HUES64 (cell line): ENCODE measurements around the gene SLC5A5.

ENCODE experiments used
- H3K27ac ChIP-seq: 2 replicates; pipeline ENCODE4 v1.7.0; 2013; ENCODE audit warnings: low read depth, low read length, inconsistent platforms
- H3K27me3 ChIP-seq: 2 replicates; pipeline ENCODE4 v1.6.1; 2013; ENCODE audit warnings: mild to moderate bottlenecking, low read length; ENCODE audit not compliant: insufficient read depth
- H3K36me3 ChIP-seq: 2 replicates; pipeline ENCODE4 v1.6.1; 2013; ENCODE audit warnings: mild to moderate bottlenecking, low read length; ENCODE audit not compliant: insufficient read depth
- H3K4me1 ChIP-seq: 2 replicates; pipeline ENCODE4 v1.6.1; 2013; ENCODE audit warnings: mild to moderate bottlenecking, low read length, moderate library complexity; ENCODE audit not compliant: insufficient read depth
- H3K4me3 ChIP-seq: 2 replicates; pipeline ENCODE4 v1.5.1; 2013; ENCODE audit warnings: mild to moderate bottlenecking, low read length, moderate library complexity
- H3K9ac ChIP-seq: 2 replicates; pipeline ENCODE4 v1.6.1; 2013; ENCODE audit warnings: mild to moderate bottlenecking, low read depth, low read length
- H3K9me3 ChIP-seq: 2 replicates; pipeline ENCODE4 v1.6.1; 2013; ENCODE audit warnings: low read depth, low read length; ENCODE audit not compliant: insufficient read depth
- WGBS: fragments of 150-250, 120-280 bp; methylation state at CpG from one replicate; pipeline ENCODE4 v1.1.7; 2013; ENCODE audit warnings: missing lambda C conversion rate; 5-methylcytosine and 5-hydroxymethylcytosine counted together

SLC5A5 gene

GRCh38 chr19:17848595-17849292 lies 23.0 kb upstream of the SLC5A5 start:
- H3K9me3 ChIP-seq = no peaks in the 10 kb centered on the region
- H3K27ac ChIP-seq = no peak overlapping the region
- no peak overlapping the region for H3K4me3 ChIP-seq
- no peaks in the 10 kb centered on the region for H3K36me3 ChIP-seq
- H3K27me3 ChIP-seq = peaks cover 6% of the 10 kb centered on the region
- no peak overlapping the region for H3K9ac ChIP-seq
- 88% methylated on average over 14 of the region's 14 CpGs for WGBS
- 0 out of 2 replicates have a peak, but pooled peaks cover 2% of the 10 kb centered on the region for H3K4me1 ChIP-seq

- Histone ChIP-seq H3K4me1 (peaks cover 1% of the 10 kb centered on the region; the same call in 1 of the 2 replicates), H3K4me3 (no peak overlapping the region), H3K27me3 (peaks cover 3% of the 10 kb centered on the region; the same call in 1 of the 2 replicates), H3K36me3 (no peaks in the 10 kb centered on the region), H3K27ac (no peak overlapping the region), H3K9me3 (no peaks in the 10 kb centered on the region), H3K9ac (no peak overlapping the region)
- 95% methylated on average over 5 of the region's 6 CpGs for WGBS
Observed at GRCh38 chr19:17854061-17854460, 17.7 kb upstream of the SLC5A5 start.

- peaks cover 5% of the 10 kb centered on the region for H3K36me3 ChIP-seq
- 24% methylated on average over 29 of the region's 29 CpGs for WGBS
- H3K9ac ChIP-seq = no peak overlapping the region
- no peak overlapping the region for H3K27ac ChIP-seq
- H3K4me1 ChIP-seq = peaks cover 2% of the 10 kb centered on the region; the same call in 1 of the 2 replicates
- no peak overlapping the region for H3K4me3 ChIP-seq
- peaks cover 3% of the 10 kb centered on the region; the same call in 1 of the 2 replicates for H3K27me3 ChIP-seq
- no peaks in the 10 kb centered on the region for H3K9me3 ChIP-seq
Observed at GRCh38 chr19:17855280-17856152, 16.2 kb upstream of the SLC5A5 start.

DNA sequence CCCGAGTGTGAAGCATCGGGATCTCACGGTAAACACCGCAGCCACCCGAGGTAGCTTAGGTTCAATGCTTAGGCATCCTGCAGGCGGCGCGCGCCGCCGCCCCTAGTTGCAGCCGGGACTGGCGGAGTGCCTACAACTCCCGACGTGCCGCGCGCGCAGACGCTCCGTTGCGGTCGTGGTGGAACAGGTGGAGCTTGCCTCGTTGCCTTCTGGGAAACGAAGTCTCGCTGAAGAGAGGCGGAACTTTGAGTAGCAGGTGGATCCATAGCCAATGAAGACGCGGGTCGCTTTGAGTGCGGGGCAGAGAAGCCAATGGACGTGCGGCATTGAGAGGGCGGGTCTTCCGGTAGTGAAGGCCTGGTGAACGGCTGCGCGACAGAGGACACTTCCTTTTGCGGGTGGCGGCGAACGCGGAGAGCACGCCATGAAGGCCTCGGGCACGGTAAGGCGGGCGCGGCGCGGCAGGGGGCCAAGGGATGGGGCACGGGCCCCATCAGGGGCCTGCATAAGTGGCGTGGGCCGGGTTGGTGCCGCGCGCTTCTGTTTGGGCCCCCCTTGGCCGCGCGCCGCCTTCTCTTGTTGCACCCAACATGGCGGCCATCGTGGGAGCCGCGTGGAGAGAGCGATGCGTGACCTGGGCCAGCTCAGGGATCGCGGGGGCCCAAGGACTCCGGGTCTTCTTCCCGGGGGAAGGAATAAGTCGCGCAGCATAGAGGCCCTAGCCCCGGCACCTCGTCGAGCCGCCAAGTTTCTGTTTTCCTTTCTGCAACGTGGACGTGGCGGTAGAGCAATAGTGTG lies 12.0 kb upstream of the SLC5A5 start, which contains the start of gene RPL18A:
RPL18A (plus strand) TSS at position 378 of the 798 bp plus-strand sequence; CDS start at position 425, 47 bp downstream.
- H3K27ac ChIP-seq = peak within 1 kb of the TSS; percentile 92
- WGBS = under 1% methylated on average over 80 of the region's 80 CpGs
- H3K36me3 ChIP-seq = peaks cover 48% of the 10 kb centered on the region

DNA sequence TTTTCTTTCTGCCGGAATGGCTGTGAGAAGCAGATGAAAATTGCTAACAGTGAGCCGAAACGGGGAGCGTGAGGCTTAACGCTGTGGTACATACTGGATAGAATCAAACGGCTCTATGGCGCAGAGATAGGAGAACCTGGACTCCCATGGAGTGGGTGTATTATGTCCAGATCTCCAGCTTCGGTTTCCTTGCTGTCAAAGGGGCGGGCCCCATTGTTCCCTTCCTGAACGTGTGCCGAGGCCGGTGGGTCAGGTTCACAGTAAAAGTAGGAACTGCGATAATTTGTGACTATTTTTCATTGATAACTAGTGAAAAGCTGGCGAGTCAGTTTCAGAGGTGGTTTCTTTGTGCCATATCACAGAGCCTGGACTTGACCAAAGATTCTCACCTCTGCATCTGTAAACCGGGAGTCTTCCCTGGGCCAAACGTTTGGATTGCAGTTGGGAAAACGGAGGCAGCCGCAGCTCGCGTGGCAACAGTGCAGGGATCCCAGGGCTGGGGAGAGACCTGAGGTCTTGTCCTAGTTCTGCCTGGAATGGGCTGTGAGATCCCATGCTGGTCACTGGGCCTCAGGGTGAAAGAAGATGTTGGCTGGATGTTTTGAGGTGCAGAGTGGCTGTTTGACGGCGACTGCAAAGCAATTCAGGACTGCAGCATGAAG lies 11.3 kb upstream of the SLC5A5 start:
- WGBS = 2% methylated on average over 22 of the region's 22 CpGs
- Histone ChIP-seq H3K9ac (peak overlapping the region; percentile 100), H3K9me3 (no peaks in the 10 kb centered on the region), H3K27ac (peak overlapping the region; percentile 92), H3K4me3 (peak overlapping the region; percentile 100), H3K36me3 (peaks cover 53% of the 10 kb centered on the region), H3K4me1 (peaks cover 7% of the 10 kb centered on the region), H3K27me3 (no peaks in the 10 kb centered on the region)

More for the DNA sequence above, 12.0 kb upstream of the SLC5A5 start, which contains the start of gene RPL18A:
- Histone ChIP-seq H3K4me1 (peaks cover 7% of the 10 kb centered on the region), H3K4me3 (peak within 1 kb of the TSS; percentile 100), H3K27me3 (peaks cover 3% of the 10 kb centered on the region; the same call in 1 of the 2 replicates), H3K9me3 (no peaks in the 10 kb centered on the region), H3K9ac (peak within 1 kb of the TSS; percentile 100)

DNA sequence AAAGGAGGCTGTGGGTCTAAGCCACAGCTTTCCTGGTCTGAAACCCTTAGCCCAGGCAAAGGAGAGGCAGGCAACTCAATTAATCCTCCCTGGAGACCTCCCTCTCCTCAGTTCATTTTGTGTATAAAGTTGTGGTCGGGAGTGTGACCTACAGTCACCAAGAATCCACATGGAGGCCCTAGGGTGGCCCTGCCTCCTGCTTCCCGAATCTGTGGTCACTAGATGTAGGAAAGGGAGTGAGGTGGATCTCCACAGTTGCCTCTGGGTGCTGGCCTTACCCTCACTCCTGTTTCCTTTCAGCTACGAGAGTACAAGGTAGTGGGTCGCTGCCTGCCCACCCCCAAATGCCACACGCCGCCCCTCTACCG lies 10.8 kb upstream of the SLC5A5 start:
- Histone ChIP-seq H3K27me3 (no peaks in the 10 kb centered on the region), H3K4me3 (peak overlapping the region; percentile 100), H3K4me1 (peaks cover 7% of the 10 kb centered on the region), H3K36me3 (peaks cover 53% of the 10 kb centered on the region), H3K9ac (peak overlapping the region; percentile 100), H3K27ac (peak overlapping the region; percentile 92), H3K9me3 (no peaks in the 10 kb centered on the region)
- 13% methylated on average over 2 of the region's 7 CpGs for WGBS

DNA sequence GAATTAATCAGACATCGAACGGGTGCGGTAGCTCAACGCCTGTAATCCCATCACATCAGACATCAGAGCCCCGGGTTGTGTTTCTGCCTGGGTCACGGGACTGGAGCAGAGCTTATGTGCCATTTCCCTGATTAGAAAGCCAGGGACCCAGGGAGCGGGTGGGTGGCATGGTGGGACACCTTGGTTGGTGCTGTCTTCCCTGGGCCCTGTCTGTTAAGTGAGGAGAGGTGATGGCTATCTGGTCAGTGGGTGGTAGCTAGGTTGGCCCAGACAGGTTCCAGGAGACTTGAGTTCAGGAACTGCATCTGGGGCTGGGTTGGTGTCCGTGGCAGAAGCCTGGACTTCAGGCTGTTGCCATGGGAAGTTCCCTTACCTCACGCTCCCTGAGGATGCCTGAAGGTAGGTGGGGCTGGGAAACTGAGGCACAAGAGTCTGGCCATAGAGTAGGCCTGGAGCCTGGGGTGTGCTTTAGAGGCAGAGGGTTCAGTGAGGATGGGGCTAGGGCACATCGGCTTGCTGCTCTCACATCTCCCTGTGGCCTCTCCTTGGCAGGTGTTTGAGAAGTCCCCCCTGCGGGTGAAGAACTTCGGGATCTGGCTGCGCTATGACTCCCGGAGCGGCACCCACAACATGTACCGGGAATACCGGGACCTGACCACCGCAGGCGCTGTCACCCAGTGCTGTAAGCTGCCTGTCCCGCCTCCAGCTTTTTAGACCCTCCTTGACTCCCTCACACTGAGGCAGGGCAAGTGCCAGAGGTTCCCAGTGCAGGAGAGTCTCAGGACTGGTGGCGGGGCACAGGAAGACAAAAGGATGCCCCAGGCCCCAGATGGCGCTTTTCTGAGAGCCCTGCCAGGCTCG lies 10.0 kb upstream of the SLC5A5 start:
- Histone ChIP-seq H3K4me1 (peaks cover 7% of the 10 kb centered on the region), H3K27me3 (no peaks in the 10 kb centered on the region), H3K36me3 (peaks cover 53% of the 10 kb centered on the region), H3K9me3 (no peaks in the 10 kb centered on the region), H3K4me3 (peak overlapping the region; percentile 100), H3K27ac (peak overlapping the region; percentile 69), H3K9ac (peak overlapping the region; percentile 100)
- WGBS = 92% methylated on average over 23 of the region's 23 CpGs

DNA sequence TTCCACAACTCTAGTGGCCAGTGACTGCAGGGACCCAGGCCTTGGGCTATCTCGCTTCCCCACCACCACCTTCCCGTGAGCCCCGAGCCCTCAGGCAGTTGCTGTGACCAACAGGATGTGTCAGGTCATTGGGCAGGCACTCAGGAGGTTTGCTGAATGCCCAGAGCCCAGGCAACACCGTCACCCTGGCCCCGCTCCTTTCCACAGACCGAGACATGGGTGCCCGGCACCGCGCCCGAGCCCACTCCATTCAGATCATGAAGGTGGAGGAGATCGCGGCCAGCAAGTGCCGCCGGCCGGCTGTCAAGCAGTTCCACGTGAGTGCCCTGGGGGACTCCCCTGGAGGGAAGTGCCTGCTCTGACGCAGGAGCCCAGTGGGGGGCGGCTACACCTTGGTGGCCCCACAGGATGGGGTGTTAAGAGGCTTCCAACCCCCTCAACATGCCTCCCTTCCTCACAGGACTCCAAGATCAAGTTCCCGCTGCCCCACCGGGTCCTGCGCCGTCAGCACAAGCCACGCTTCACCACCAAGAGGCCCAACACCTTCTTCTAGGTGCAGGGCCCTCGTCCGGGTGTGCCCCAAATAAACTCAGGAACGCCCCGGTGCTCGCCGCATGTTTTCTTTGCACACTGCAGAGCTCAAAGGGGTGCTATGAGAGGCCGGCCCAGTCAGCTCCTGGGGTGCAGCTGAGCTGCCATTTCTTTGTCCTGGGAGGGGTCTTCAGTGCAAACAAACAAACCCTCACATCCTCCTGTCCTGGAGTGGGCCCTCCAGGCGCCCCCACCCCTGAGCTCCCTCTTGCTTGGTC lies 8.8 kb upstream of the SLC5A5 start:
- Histone ChIP-seq H3K36me3 (peaks cover 53% of the 10 kb centered on the region), H3K27ac (peak overlapping the region; percentile 69; the same call in 1 of the 2 replicates), H3K9me3 (no peaks in the 10 kb centered on the region), H3K4me1 (peaks cover 7% of the 10 kb centered on the region), H3K9ac (peak overlapping the region; percentile 100; the same call in 1 of the 2 replicates), H3K27me3 (no peaks in the 10 kb centered on the region), H3K4me3 (0 out of 2 replicates have a peak overlapping the region, but pooled peaks have one; percentile 5)
- whole genome bisulfite sequencing = 93% methylated on average over 31 of the region's 31 CpGs

DNA sequence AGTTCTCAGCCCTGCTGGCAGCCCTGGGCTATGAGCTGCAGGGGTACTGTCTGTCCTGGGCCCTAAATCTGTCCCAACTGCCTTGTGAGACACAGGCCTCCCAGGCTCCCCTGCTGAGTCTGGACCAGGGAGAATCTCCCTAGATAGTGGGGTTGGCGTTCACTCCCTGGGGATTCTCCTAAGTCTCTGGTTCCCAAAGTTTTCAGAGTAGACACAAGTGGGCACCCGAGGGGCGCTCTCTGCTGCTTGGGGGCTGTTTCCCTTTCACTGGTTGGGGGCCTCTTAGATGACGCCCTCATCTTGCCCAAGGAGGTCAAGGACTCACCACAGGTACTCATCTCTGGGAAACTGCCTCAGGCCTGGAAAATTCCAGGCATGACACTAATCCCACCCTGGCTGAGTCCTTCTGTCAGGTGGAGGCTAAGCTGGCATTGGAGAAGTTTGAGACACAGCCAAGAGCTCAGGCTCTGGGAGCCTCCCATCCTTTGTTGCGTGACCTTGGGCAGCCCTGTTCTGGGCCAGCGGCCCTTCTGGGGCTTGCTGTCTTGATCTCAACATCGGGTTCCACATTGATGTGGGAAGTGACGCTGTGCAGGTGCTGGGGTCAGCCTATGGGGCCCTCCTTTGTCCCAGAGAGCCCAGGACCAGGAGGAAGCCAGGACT lies 8.1 kb upstream of the SLC5A5 start:
- Histone ChIP-seq H3K4me1 (peaks cover 7% of the 10 kb centered on the region), H3K27me3 (no peaks in the 10 kb centered on the region), H3K27ac (peak overlapping the region; percentile 69; the same call in 1 of the 2 replicates), H3K9me3 (no peaks in the 10 kb centered on the region), H3K4me3 (no peak overlapping the region), H3K9ac (no peak overlapping the region), H3K36me3 (peaks cover 53% of the 10 kb centered on the region)
- WGBS = 95% methylated on average over 8 of the region's 8 CpGs
